GM12874 (cell line): ENCODE results near the gene IDH3A.

ENCODE experiments used
- CTCF ChIP-seq: IDR thresholded peaks from 2 replicates; pipeline ENCODE4 v1.5.1; 2011; ENCODE audit warnings: low read depth, mild to moderate bottlenecking, control low read depth, low read length, moderate library complexity; ENCODE audit not compliant: insufficient read depth

IDH3A gene

GRCh38 chr15:78179906-78180305 lies 30.7 kb downstream of the IDH3A start:
- TF ChIP-seq CTCF = no peak

- no peak for TF ChIP-seq CTCF
Observed at GRCh38 chr15:78182336-78182700, 33.2 kb downstream of the IDH3A start.

GRCh38 chr15:78182821-78183220 lies 33.7 kb downstream of the IDH3A start:
- TF ChIP-seq CTCF = no peak

GRCh38 chr15:78192826-78193594 lies 43.8 kb downstream of the IDH3A start:
- no peak for TF ChIP-seq CTCF

- TF ChIP-seq CTCF = no peak
Observed at GRCh38 chr15:78193731-78194567, 44.8 kb downstream of the IDH3A start.

- no peak for TF ChIP-seq CTCF
Observed at GRCh38 chr15:78194568-78194925, 45.4 kb downstream of the IDH3A start.

GRCh38 chr15:78195735-78196201 lies 46.6 kb downstream of the IDH3A start:
- peak; percentile 86 for TF ChIP-seq CTCF
